ENCODE data around the gene SLC6A1.
"Not testable (repeated sequence)": the region's sequence is repeated elsewhere in the genome, so short reads cannot be mapped to it uniquely, and the experiment has no call there.

SLC6A1 gene

GRCh38 chr3:11071096-11071755 is 78.7 kb downstream of the SLC6A1 start:
- Histone ChIP-seq H3K9me3 (ENCODE audit: severe bottlenecking) (peaks cover 5% of the 10 kb centered on the region), H3K27ac (no peak overlapping the region), H3K4me3 (ENCODE audit: low read depth, low read length) (no peak overlapping the region), H3K27me3 (ENCODE audit: insufficient read depth, low read depth, severe bottlenecking) (no peaks in the 10 kb centered on the region), H3K36me3 (no peaks in the 10 kb centered on the region)
- TF ChIP-seq, protein P1, sequence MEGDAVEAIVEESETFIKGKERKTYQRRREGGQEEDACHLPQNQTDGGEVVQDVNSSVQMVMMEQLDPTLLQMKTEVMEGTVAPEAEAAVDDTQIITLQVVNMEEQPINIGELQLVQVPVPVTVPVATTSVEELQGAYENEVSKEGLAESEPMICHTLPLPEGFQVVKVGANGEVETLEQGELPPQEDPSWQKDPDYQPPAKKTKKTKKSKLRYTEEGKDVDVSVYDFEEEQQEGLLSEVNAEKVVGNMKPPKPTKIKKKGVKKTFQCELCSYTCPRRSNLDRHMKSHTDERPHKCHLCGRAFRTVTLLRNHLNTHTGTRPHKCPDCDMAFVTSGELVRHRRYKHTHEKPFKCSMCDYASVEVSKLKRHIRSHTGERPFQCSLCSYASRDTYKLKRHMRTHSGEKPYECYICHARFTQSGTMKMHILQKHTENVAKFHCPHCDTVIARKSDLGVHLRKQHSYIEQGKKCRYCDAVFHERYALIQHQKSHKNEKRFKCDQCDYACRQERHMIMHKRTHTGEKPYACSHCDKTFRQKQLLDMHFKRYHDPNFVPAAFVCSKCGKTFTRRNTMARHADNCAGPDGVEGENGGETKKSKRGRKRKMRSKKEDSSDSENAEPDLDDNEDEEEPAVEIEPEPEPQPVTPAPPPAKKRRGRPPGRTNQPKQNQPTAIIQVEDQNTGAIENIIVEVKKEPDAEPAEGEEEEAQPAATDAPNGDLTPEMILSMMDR (IDR thresholded peaks at IDR 0.05; ENCODE audit: low read depth, low read length): no peak
- DNase-seq: no peak

DNA sequence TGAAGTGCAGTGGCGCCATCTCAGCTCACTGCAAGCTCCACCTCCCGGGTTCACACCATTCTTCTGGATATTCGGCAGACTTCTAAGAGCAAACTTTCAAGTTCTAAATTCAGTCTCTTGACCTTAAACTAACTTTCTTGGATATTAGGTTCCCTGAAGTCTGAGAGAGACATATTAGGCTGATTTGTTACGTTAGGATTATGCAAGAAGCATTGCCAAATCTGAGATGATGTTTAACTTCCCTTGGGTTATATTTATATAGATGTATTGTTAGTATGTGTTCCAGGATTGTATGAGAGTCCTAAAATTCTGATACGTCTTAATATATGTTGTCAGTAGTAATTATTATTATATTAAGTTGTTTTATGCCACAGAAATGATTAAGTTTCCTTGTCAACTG is 80.1 kb downstream of the SLC6A1 start:
- TF ChIP-seq, protein P1 (IDR thresholded peaks at IDR 0.05; ENCODE audit: low read depth, low read length): no peak
- Histone ChIP-seq H3K36me3 (no peaks in the 10 kb centered on the region), H3K27me3 (ENCODE audit: insufficient read depth, low read depth, severe bottlenecking) (no peaks in the 10 kb centered on the region), H3K4me3 (ENCODE audit: low read depth, low read length) (no peak overlapping the region), H3K27ac (no peak overlapping the region), H3K9me3 (ENCODE audit: severe bottlenecking) (peaks cover 5% of the 10 kb centered on the region)
- DNase-seq: no peak

DNA sequence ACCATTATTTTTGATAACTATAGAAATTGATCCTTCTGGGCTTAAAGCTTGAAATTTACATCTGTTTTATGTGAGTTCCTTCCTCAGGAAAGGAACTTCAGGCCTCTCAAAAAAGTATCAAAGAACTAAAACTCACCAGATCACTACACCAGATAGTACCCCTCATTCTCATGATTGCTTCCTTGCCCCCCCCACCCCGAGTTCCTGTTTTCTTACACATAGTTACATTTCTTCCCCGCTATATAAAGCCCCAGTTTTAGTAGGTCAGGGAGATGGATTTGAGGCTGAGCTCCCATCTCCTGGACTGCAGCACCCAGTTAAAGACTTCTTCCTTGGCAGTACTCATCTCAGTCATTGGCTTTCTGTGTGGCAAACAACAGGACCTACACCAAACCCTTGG is 81.5 kb downstream of the SLC6A1 start:
- no peak for DNase-seq
- no peaks in the 10 kb centered on the region for H3K9me3 ChIP-seq (ENCODE audit: severe bottlenecking)
- no peaks in the 10 kb centered on the region for H3K36me3 ChIP-seq
- TF ChIP-seq, protein P1 (IDR thresholded peaks at IDR 0.05; ENCODE audit: low read depth, low read length): no peak
- H3K4me3 ChIP-seq (ENCODE audit: low read depth, low read length): no peak overlapping the region
- H3K27me3 ChIP-seq (ENCODE audit: insufficient read depth, low read depth, severe bottlenecking): no peaks in the 10 kb centered on the region
- H3K27ac ChIP-seq: no peak overlapping the region

DNA sequence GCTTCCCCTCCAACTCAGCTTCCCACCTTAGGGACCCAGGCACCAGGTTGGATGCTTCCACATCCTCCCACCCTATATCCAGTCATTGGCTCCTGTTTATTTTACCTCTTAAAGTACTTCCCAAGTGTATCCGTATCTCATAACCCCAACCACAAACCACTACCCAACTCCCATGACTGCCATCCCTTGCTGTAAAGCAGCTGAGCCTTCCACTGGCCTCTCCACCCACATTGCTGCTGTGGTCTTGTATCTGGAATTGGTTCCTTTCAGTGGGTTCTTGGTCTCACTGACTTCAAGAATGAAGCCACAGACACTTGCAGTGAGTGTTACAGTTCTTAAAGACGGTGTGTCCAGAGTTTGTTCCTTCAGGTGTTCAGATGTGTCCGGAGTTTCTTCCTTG is 81.9 kb downstream of the SLC6A1 start:
- no peak overlapping the region for H3K27ac ChIP-seq
- no peak for DNase-seq
- TF ChIP-seq, protein P1 (IDR thresholded peaks at IDR 0.05; ENCODE audit: low read depth, low read length): no peak

DNA sequence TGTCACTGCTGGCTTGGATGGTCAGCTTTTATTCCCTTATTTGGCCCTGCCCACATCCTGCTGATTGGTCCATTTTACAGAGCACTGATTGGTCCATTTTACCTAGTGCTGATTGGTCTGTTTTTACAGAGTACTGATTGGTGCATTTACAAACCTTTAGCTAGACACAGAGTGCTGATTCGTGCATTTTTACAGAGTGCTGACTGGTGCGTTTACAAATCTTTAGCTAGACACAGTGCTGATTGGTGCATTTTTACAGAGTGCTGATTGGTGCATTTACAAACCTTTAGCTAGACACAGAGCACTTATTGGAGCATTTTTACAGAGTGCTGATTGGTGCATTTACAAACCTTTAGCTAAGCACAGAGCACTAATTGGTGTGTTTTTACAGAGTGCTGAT is 82.6 kb downstream of the SLC6A1 start:
- H3K36me3 ChIP-seq; DNase-seq; H3K27ac ChIP-seq; H3K4me3 ChIP-seq (ENCODE audit: low read depth, low read length); H3K27me3 ChIP-seq (ENCODE audit: insufficient read depth, low read depth, severe bottlenecking); H3K9me3 ChIP-seq (ENCODE audit: severe bottlenecking): not testable (repeated sequence)

More for the DNA sequence above, 81.9 kb downstream of the SLC6A1 start:
- H3K27me3 ChIP-seq (ENCODE audit: insufficient read depth, low read depth, severe bottlenecking): no peaks in the 10 kb centered on the region
- no peaks in the 10 kb centered on the region for H3K9me3 ChIP-seq (ENCODE audit: severe bottlenecking)
- H3K4me3 ChIP-seq (ENCODE audit: low read depth, low read length): no peak overlapping the region
- H3K36me3 ChIP-seq: no peaks in the 10 kb centered on the region

GRCh38 chr3:11076711-11077110 is 84.2 kb downstream of the SLC6A1 start:
- no peak overlapping the region for H3K4me3 ChIP-seq (ENCODE audit: low read depth, low read length)
- no peak overlapping the region for H3K27ac ChIP-seq
- no peaks in the 10 kb centered on the region for H3K27me3 ChIP-seq (ENCODE audit: insufficient read depth, low read depth, severe bottlenecking)
- no peaks in the 10 kb centered on the region for H3K36me3 ChIP-seq
- DNase-seq: no peak
- no peaks in the 10 kb centered on the region for H3K9me3 ChIP-seq (ENCODE audit: severe bottlenecking)
- TF ChIP-seq, protein P1 (IDR thresholded peaks at IDR 0.05; ENCODE audit: low read depth, low read length): no peak
